Measurements from ENCODE around the gene FLT1. TPM values are rescaled to one million over a fixed set of nuclear protein-coding genes. Genes with fewer than 3 reads are reported as not detected.

The FLT1 gene
- total RNA-seq, 1 donor from 2014 or later, result 32.4 TPM

DNA sequence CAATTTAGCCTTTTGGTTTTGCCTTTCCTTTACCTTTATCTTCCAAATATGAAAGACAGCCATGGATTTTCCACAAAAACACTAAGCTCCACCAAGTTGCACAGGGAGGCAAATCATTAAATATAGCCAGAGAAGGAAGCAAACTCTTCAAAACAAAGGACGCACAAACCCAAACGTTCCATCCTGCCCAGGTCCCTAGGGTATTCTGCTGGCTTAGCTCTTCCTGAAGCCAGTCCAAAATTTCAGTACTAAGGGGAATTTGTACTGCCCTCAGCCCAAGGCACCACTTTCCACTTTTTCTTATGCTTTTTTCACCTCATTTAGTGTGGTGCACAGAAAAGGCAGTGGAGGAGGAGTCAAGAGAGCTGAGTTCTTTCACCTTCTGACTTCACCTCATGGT lies 169.9 kb downstream of the FLT1 start:
- Mint-ChIP-seq H3K4me1 (ENCODE audit: low read depth) (peaks cover 2% of the 10 kb centered on the region), H3K27me3 (ENCODE audit: low read depth) (peaks cover 5% of the 10 kb centered on the region), H3K36me3 (ENCODE audit: low read depth) (no peaks in the 10 kb centered on the region), H3K27ac (no peak overlapping the region), H3K4me3 (ENCODE audit: low read depth) (no peak overlapping the region), H3K9me3 (no peaks in the 10 kb centered on the region)
- intact Hi-C loops (cut with micrococcal nuclease), result no loop called here
- no peak for DNase-seq (ENCODE audit: low spot score)

DNA sequence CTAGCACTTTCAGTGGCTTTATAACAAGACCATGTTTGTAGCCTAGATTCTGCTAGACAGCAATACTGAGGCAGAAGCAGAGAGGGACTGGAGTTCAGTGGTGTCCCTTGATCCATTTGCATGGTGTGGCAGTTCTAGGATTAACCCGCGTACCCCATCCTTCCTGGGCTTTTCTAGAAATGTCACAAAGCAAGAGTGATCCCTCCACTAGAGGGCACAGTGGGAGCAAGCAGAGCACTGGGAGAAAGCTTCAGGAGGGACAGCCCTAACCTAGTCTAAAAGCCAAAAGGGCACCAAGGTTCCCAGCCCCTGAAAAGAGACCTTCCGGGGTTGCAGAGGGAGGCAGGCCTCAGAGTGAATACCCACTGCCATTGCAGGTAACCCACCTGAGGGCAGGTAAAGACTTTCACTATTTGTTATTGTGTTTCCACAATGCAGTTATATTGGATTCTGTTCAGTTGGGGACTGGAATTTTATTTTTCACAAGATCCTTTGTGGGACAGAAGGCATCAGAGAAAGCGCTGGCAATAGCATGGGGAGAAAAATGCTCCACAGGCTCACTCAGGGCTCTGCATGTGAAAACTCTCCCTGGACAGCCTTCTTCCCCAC lies 170.6 kb downstream of the FLT1 start:
- DNase-seq (ENCODE audit: low spot score), result peak; percentile 30
- intact Hi-C loops (cut with micrococcal nuclease), result loop anchor here (1.0 kb wide), 2 partner anchors 312 to 335 kb away; partner anchors contain the start of gene POMP
- Mint-ChIP-seq H3K27ac (no peak overlapping the region), H3K9me3 (no peaks in the 10 kb centered on the region), H3K4me3 (ENCODE audit: low read depth) (no peak overlapping the region), H3K4me1 (ENCODE audit: low read depth) (peaks cover 2% of the 10 kb centered on the region), H3K36me3 (ENCODE audit: low read depth) (no peaks in the 10 kb centered on the region), H3K27me3 (ENCODE audit: low read depth) (peaks cover 5% of the 10 kb centered on the region)

DNA sequence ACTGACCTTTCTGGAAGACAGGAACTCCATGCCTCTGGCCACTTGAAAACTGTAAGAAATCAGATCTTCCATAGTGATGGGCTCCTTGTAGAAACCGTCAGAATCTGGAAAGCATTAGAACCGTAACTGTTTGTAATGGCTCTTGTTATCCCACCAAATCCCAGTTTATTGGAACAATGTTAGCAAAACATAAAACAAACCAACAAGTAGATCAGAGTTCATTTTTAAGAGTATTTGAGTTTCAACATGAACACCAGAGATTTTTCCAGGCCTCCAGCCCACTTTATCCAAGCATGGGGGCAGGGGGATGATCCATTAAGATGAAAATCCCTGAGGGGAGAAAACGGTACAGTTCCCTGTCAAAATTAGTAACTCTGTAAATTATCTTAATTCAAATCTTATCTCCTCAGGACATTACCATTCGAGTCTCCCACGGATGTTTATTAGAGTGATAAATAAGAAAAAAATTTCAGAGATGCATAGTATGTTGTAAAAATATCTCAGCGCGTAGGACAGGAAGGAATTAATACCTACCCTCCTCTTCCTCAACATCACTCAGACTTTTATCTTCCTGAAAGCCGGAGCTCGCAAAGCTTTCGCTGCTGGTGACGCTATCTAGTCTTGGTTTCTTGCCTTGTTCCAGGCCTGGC lies 172.5 kb downstream of the FLT1 start:
- intact Hi-C loops (cut with micrococcal nuclease), result no loop called here
- Mint-ChIP-seq H3K27ac (no peak overlapping the region), H3K4me1 (ENCODE audit: low read depth) (peaks cover 2% of the 10 kb centered on the region), H3K36me3 (ENCODE audit: low read depth) (no peaks in the 10 kb centered on the region), H3K27me3 (ENCODE audit: low read depth) (peaks cover 5% of the 10 kb centered on the region), H3K4me3 (ENCODE audit: low read depth) (no peak overlapping the region), H3K9me3 (no peaks in the 10 kb centered on the region)
- DNase-seq (ENCODE audit: low spot score), result no peak

DNA sequence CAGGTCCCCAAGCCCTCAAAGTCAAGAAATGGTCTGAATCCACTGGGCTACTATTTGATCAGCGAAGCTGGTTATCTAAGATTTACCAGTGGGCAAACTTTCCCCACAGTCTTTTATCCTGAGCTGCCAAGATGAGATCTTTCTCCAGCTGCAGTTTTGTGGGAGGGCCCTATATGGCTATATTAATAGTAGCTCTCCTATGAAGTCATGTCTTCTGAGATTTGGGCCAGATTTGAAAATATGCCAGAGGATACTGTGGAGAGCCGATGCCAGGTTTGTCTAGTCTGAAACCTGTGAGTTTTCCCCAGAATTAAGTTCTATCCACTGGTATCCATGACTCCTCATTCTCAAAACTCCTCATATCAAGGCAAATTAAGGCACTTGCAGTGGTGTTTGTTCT lies 173.2 kb downstream of the FLT1 start:
- intact Hi-C loops (cut with micrococcal nuclease), result no loop called here
- H3K4me3 Mint-ChIP-seq (ENCODE audit: low read depth), result no peak overlapping the region
- peaks cover 5% of the 10 kb centered on the region for H3K27me3 Mint-ChIP-seq (ENCODE audit: low read depth)
- H3K9me3 Mint-ChIP-seq, result no peaks in the 10 kb centered on the region
- H3K27ac Mint-ChIP-seq, result no peak overlapping the region
- H3K36me3 Mint-ChIP-seq (ENCODE audit: low read depth), result no peaks in the 10 kb centered on the region
- peaks cover 2% of the 10 kb centered on the region for H3K4me1 Mint-ChIP-seq (ENCODE audit: low read depth)
- no peak for DNase-seq (ENCODE audit: low spot score)

DNA sequence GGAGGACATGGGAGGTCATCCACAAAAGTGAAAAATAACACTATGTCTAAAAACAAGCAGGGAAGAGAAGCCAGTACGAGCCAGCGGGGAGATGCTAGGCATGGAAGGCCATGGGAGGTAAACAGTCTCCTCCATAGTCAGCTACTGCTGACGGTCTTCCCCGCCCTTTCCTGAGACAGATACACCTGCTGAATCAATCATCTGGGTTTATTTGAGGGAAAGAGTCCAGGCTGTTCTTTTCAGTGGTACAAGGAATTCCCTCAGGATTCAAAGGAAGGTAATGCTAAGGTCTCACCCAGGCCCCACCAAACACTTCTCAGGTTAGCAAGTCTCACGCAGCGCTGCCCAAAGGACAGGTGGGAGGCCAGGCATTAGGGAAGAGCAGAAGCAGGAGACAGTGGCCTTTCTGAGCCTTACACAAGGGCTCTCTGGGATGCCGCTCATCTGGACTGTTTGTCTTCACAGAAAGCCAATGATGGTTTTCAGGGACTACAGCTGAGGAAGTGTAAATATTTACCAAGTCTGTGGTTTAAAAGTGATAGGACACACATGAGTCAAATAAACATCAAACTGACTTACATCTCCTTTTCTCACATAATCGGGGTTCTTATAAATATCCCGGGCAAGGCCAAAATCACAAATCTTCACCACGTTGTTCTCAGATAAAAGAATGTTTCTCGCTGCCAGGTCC lies 173.9 kb downstream of the FLT1 start:
- Mint-ChIP-seq H3K27ac (no peak overlapping the region), H3K4me1 (ENCODE audit: low read depth) (peaks cover 2% of the 10 kb centered on the region), H3K9me3 (no peaks in the 10 kb centered on the region), H3K36me3 (ENCODE audit: low read depth) (no peaks in the 10 kb centered on the region), H3K4me3 (ENCODE audit: low read depth) (no peak overlapping the region), H3K27me3 (ENCODE audit: low read depth) (peaks cover 5% of the 10 kb centered on the region)
- intact Hi-C loops (cut with micrococcal nuclease), result no loop called here
- no peak for DNase-seq (ENCODE audit: low spot score)

DNA sequence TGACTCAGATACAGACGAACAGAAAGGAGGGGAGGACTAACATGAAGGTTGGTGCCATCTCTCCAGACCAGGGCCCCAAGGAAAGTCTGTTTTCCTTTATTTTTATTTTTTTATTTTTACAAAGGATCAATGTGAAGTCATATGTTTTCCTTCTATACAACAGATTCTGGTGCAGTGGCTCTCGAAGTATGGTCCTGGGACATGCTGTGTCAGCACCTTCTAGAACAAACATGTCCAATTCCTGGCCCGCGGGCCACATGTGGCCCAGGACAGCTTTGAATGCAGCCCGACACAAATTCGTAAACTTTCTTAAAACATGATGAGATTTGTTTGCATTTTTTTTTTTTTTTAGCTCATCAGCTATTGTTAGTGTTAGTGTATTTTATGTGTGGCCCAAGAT lies 174.7 kb downstream of the FLT1 start:
- H3K4me1 Mint-ChIP-seq (ENCODE audit: low read depth), result peaks cover 2% of the 10 kb centered on the region
- H3K9me3 Mint-ChIP-seq, result no peaks in the 10 kb centered on the region
- H3K27me3 Mint-ChIP-seq (ENCODE audit: low read depth), result peaks cover 5% of the 10 kb centered on the region
- no peak overlapping the region for H3K4me3 Mint-ChIP-seq (ENCODE audit: low read depth)
- H3K36me3 Mint-ChIP-seq (ENCODE audit: low read depth), result no peaks in the 10 kb centered on the region
- DNase-seq (ENCODE audit: low spot score), result no peak
- intact Hi-C loops (cut with micrococcal nuclease), result no loop called here
- H3K27ac Mint-ChIP-seq, result no peak overlapping the region

DNA sequence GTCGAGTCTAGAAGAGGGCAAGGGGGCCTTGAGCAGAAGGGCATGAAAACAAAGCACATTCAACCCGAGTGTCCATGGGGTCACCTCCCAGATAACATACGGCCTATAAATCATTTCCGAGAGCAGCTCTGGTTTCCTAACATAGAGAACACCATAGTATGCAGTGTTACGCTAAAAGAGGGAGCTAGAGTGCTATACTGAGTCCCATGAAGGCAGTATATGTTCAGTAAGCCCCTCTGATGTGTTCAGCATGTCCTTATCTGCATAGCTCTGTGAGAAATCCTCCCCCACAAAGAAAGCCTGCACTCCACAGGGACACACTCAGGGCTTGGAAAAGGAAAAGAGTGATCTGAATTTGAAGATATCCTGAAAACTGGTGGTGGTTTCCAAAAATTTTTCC lies 175.4 kb downstream of the FLT1 start:
- Mint-ChIP-seq H3K27ac (no peak overlapping the region), H3K4me1 (ENCODE audit: low read depth) (peaks cover 2% of the 10 kb centered on the region), H3K27me3 (ENCODE audit: low read depth) (peaks cover 2% of the 10 kb centered on the region), H3K4me3 (ENCODE audit: low read depth) (no peak overlapping the region), H3K36me3 (ENCODE audit: low read depth) (no peaks in the 10 kb centered on the region), H3K9me3 (no peaks in the 10 kb centered on the region)
- DNase-seq (ENCODE audit: low spot score), result no peak
- intact Hi-C loops (cut with micrococcal nuclease), result no loop called here

DNA sequence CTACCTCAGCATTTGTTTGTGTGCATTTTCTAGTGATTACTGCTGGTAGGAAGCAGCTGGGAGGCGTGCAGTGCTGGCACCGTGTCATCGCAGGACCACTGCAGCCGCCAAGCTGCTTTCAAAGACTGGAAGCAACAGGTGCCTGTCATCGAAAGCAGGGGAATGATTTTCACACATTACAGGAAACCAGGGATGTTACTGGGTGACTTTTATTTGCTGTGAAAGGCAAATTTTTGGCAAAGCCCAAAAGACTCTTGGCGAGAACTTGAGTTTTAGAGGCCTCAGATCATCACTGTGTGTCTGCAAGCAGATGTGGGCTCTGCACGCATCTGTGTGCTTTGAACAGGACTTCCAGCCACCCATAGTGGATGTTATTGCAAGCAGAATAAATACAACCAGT lies 176.4 kb downstream of the FLT1 start:
- H3K4me1 Mint-ChIP-seq (ENCODE audit: low read depth), result no peaks in the 10 kb centered on the region
- no peak overlapping the region for H3K4me3 Mint-ChIP-seq (ENCODE audit: low read depth)
- peaks cover 2% of the 10 kb centered on the region for H3K27me3 Mint-ChIP-seq (ENCODE audit: low read depth)
- H3K9me3 Mint-ChIP-seq, result no peaks in the 10 kb centered on the region
- no peak overlapping the region for H3K27ac Mint-ChIP-seq
- H3K36me3 Mint-ChIP-seq (ENCODE audit: low read depth), result no peaks in the 10 kb centered on the region
- no peak for DNase-seq (ENCODE audit: low spot score)
- intact Hi-C loops (cut with micrococcal nuclease), result no loop called here

DNA sequence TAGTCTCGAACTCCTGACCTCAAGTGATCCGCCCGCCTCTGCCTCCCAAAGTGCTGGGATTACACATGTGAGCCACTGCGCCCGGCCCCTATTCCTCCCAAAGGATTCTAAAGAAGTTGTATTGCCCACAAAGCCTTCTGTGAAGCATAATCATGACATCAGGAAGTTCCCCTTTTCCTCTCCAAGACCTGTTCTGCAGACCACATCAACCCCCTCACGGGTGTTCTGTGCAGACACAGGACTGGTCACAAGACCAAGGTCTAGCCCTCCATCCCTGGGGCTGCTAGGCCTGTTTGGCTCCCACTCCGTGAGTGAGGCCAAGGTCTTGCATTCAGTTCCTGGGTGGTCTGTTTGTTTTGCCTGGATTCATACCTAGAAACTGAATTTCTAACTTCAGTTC lies 178.1 kb downstream of the FLT1 start:
- Mint-ChIP-seq H3K27ac (no peak overlapping the region), H3K9me3 (no peaks in the 10 kb centered on the region), H3K4me1 (ENCODE audit: low read depth) (no peaks in the 10 kb centered on the region), H3K36me3 (ENCODE audit: low read depth) (no peaks in the 10 kb centered on the region), H3K4me3 (ENCODE audit: low read depth) (no peak overlapping the region), H3K27me3 (ENCODE audit: low read depth) (no peaks in the 10 kb centered on the region)
- intact Hi-C loops (cut with micrococcal nuclease), result no loop called here
- DNase-seq (ENCODE audit: low spot score), result no peak

DNA sequence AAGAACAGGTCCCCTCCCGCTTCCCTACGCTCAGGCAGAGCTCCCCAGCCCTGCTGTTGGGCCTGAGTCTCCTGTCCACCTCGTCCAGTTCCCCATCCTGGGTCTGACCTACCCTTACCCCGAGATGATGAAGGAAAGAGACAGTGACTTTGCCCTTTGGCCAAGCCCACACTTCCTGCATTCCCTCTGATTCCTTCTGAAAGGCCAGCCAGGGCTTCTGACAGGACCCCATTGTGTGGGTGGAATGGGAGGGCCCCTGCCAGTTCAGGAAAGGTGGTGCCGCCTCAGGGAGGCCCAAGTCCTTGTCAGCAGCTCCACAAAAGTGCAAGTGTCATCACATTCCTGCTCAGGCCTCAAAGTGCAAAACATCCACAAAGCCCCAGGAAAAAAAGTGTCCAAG lies 178.8 kb downstream of the FLT1 start:
- Mint-ChIP-seq H3K4me3 (ENCODE audit: low read depth) (no peak overlapping the region), H3K4me1 (ENCODE audit: low read depth) (no peaks in the 10 kb centered on the region), H3K27ac (no peak overlapping the region), H3K9me3 (no peaks in the 10 kb centered on the region), H3K36me3 (ENCODE audit: low read depth) (no peaks in the 10 kb centered on the region), H3K27me3 (ENCODE audit: low read depth) (no peaks in the 10 kb centered on the region)
- no peak for DNase-seq (ENCODE audit: low spot score)
- intact Hi-C loops (cut with micrococcal nuclease), result no loop called here

DNA sequence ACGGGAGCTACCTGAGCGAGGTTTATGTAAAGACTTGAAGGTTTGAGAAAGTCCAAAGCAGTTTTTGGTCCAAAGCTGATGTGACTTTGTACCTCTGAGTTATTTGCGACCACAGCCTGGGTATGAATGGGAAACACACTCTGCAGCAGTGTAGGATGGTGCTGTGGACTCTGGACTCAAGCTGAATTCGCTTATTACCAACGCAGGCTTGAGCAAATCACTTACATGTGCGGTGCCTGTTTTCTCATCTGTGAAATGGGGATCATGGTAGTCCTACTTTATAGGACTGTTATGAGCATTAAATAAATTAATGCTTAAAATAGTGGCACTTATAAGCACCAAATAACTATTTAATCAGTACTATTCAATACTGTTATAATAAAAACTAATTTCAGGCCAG lies 180.0 kb downstream of the FLT1 start:
- Mint-ChIP-seq H3K36me3 (ENCODE audit: low read depth) (no peaks in the 10 kb centered on the region), H3K4me1 (ENCODE audit: low read depth) (no peaks in the 10 kb centered on the region), H3K4me3 (ENCODE audit: low read depth) (no peak overlapping the region), H3K27ac (no peak overlapping the region), H3K27me3 (ENCODE audit: low read depth) (no peaks in the 10 kb centered on the region), H3K9me3 (no peaks in the 10 kb centered on the region)
- intact Hi-C loops (cut with micrococcal nuclease), result no loop called here
- no peak for DNase-seq (ENCODE audit: low spot score)

DNA sequence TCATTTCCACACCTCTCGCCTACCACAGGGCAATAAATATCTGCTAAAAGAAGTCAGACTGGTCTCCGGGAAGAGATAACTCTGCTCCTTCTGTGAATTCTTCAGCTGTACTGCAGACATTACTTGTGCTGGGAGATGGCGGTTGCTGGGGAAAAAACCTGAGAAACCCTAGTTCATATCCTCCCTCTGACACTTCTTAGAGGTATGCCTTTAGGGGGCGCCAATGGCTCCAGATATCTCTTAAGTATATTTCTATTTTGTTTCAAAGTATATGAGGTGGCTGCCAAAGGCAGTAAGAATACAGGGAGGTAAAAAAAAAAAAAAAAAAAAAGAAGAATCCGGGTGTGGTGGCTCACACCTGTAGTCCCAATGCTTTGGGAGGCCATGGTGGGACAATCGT lies 181.3 kb downstream of the FLT1 start:
- no peaks in the 10 kb centered on the region for H3K4me1 Mint-ChIP-seq (ENCODE audit: low read depth)
- H3K27me3 Mint-ChIP-seq (ENCODE audit: low read depth), result no peaks in the 10 kb centered on the region
- no peaks in the 10 kb centered on the region for H3K36me3 Mint-ChIP-seq (ENCODE audit: low read depth)
- no peaks in the 10 kb centered on the region for H3K9me3 Mint-ChIP-seq
- no peak for DNase-seq (ENCODE audit: low spot score)
- no peak overlapping the region for H3K4me3 Mint-ChIP-seq (ENCODE audit: low read depth)
- intact Hi-C loops (cut with micrococcal nuclease), result loop anchor here (2.0 kb wide), 1 partner anchor 483 kb away; no protein-coding TSS in a partner anchor
- H3K27ac Mint-ChIP-seq, result no peak overlapping the region

DNA sequence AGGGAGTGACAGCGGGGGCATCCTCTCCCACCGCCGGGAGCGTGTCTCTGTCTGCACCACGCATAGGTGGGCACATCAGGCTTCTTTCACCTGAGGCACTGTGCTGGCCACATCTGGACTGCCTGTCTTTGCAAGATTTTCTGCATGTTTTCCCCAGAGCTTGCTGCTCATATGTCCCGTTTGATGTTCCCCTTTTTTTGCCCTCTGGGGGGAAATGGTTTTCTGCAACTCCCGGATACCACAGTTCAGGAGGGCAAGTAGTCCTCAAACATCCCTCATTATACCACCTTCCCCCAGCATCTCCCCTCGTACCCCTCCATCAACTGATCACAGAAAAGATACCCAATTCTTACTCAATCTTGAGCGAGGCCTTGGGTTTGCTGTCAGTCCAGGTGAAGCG lies 188.6 kb downstream of the FLT1 start:
- Mint-ChIP-seq H3K4me1 (ENCODE audit: low read depth) (peaks cover 10% of the 10 kb centered on the region), H3K36me3 (ENCODE audit: low read depth) (no peaks in the 10 kb centered on the region), H3K27ac (no peak overlapping the region), H3K27me3 (ENCODE audit: low read depth) (no peaks in the 10 kb centered on the region), H3K9me3 (no peaks in the 10 kb centered on the region), H3K4me3 (ENCODE audit: low read depth) (no peak overlapping the region)
- intact Hi-C loops (cut with micrococcal nuclease), result no loop called here
- no peak for DNase-seq (ENCODE audit: low spot score)
